ENCODE results near the gene IGFBP5.

GRCh38 chr2:216626168-216626874, 69.0 kb downstream of the IGFBP5 start:
- no peak for TF ChIP-seq CTCF (IDR thresholded peaks at IDR 0.05)
- no peak for TF ChIP-seq POLR2A (IDR thresholded peaks at IDR 0.05)

Data from lower leg skin (tissue), 3 donors.